HCT116 (cell line): ENCODE measurements around the gene PIM3. TPM values are rescaled to one million over a fixed set of nuclear protein-coding genes. Genes with fewer than 3 reads are reported as not detected.

Source experiments
- ATAC-seq: fragments of 200-7000 bp; cut with Tn5 transposase; 2 replicates; pipeline ENCODE4 v1.9.1; 2020; ENCODE audit warnings: mild to moderate bottlenecking, moderate library complexity
- BruUV-seq: library from RNA; stranded (reverse); fragments of 400-500 nt; replicated peaks from 2 replicates; lab custom pipeline; 2021; lab: Mats Ljungman, UMichigan
- CTCF ChIA-PET: fragments of 300-600 bp; sonication (Branson Sonifier 250); formaldehyde crosslinking; loops from one replicate; lab custom pipeline; 2021; ENCODE audit warnings: antibody characterized with exemption; lab: Charles Lee
- POLR2A ChIA-PET: fragments of 300-600, 350-600 bp; sonication (Branson Sonifier 250); formaldehyde crosslinking; loops from one replicate; lab custom pipeline; 2021; ENCODE audit warnings: antibody characterized with exemption; lab: Charles Lee
- RAD21 ChIA-PET, 2 experiments: fragments of 300-600 bp; sonication (Branson Sonifier 250); formaldehyde crosslinking; loops; one replicate each; lab custom pipeline; 2023; ENCODE audit warnings: low total read pairs in 2 of 2; ENCODE audit not compliant: uncharacterized antibody in 2 of 2, unreplicated experiment in 2 of 2, low non-redundant PET in 1 of 2; lab: Charles Lee
- DNase-seq: peaks from one replicate; pipeline ENCODE4 v3.0.0-alpha.2; 2010; ENCODE audit warnings: low read depth, low spot score
- H2AFZ ChIP-seq: fragments of 200-600 bp; shearing (Covaris generic), sonication (generic); 2 replicates; pipeline ENCODE4 v1.6.1; 2017; ENCODE audit warnings: low read depth, mixed run types, mixed read lengths, antibody characterized with exemption, low read length; ENCODE audit not compliant: poor library complexity, severe bottlenecking
- H3K27ac ChIP-seq: 2 replicates; pipeline ENCODE4 v1.5.1; 2012; ENCODE audit warnings: low read depth, low read length
- H3K27me3 ChIP-seq: fragments of 200-600 bp; sonication (generic); 2 replicates; pipeline ENCODE4 v1.6.1; 2016; ENCODE audit warnings: mixed run types, low read length, mixed read lengths; ENCODE audit not compliant: insufficient read depth
- H3K36me3 ChIP-seq, 2 experiments: fragments of 200-500 bp in 1 of 2; fragments of 200-600 bp in 1 of 2; sonication (Bioruptor generic) in 1 of 2; sonication (generic) in 1 of 2; 2 replicates each; pipeline versions ENCODE4 v1.5.1 to v1.6.1; 2014 to 2016; ENCODE audit warnings: low read length in 2 of 2, inconsistent platforms in 1 of 2, mixed read lengths in 1 of 2, mixed run types in 1 of 2; ENCODE audit not compliant: insufficient read depth in 2 of 2, control insufficient read depth in 1 of 2
- H3K4me1 ChIP-seq, 2 experiments: fragments of 200-600 bp in 1 of 2; sonication (generic) in 1 of 2; 2 replicates each; pipeline versions ENCODE4 v1.5.1 to v1.6.1; 2012 to 2017; ENCODE audit warnings: low read length in 2 of 2, inconsistent platforms in 1 of 2, mild to moderate bottlenecking in 1 of 2, mixed read lengths in 1 of 2, mixed run types in 1 of 2, moderate library complexity in 1 of 2; ENCODE audit not compliant: insufficient read depth in 2 of 2, control insufficient read depth in 1 of 2
- H3K4me2 ChIP-seq: fragments of 200-600 bp; sonication (generic); 2 replicates; pipeline ENCODE4 v1.6.1; 2017; ENCODE audit warnings: mixed run types, low read length, mixed read lengths
- H3K4me3 ChIP-seq, 2 experiments: fragments of 200-600 bp in 1 of 2; sonication (generic) in 1 of 2; replicated peaks in 1 of 2; 2 replicates each; pipeline ENCODE4 v1.5.1; 2011 to 2016; ENCODE audit warnings: low read length in 2 of 2, control low read depth in 1 of 2, low read depth in 1 of 2, mild to moderate bottlenecking in 1 of 2, mixed read lengths in 1 of 2, mixed run types in 1 of 2
- H3K79me2 ChIP-seq: fragments of 200-600 bp; sonication (generic); 2 replicates; pipeline ENCODE4 v1.6.1; 2017; ENCODE audit warnings: mild to moderate bottlenecking, mixed run types, low read length, moderate library complexity, mixed read lengths; ENCODE audit not compliant: insufficient read depth
- H3K9ac ChIP-seq: fragments of 200-600 bp; sonication (generic); 2 replicates; pipeline ENCODE4 v1.6.1; 2016; ENCODE audit warnings: low read length, mixed read lengths
- H3K9me2 ChIP-seq: fragments of 200-600 bp; sonication (generic), shearing (Covaris generic); 2 replicates; pipeline ENCODE4 v1.6.1; 2017; ENCODE audit warnings: mixed run types, mild to moderate bottlenecking, moderate library complexity; ENCODE audit not compliant: insufficient read depth
- H3K9me3 ChIP-seq, 2 experiments: fragments of 200-500 bp in 1 of 2; fragments of 200-600 bp in 1 of 2; sonication (Bioruptor generic) in 1 of 2; sonication (generic) in 1 of 2; 2 replicates each; pipeline ENCODE4 v1.6.1; 2014 to 2017; ENCODE audit warnings: low read length in 2 of 2, mixed read lengths in 2 of 2, inconsistent platforms in 1 of 2, low read depth in 1 of 2, mild to moderate bottlenecking in 1 of 2, mixed run types in 1 of 2, moderate library complexity in 1 of 2; ENCODE audit not compliant: control insufficient read depth in 1 of 2, insufficient read depth in 1 of 2
- H4K20me1 ChIP-seq: fragments of 200-600 bp; sonication (generic), shearing (Covaris generic); 2 replicates; pipeline ENCODE4 v1.6.1; 2017; ENCODE audit warnings: mixed run types, mild to moderate bottlenecking, moderate library complexity; ENCODE audit not compliant: insufficient read depth
- CBX3 ChIP-seq: IDR thresholded peaks from 2 replicates; pipeline ENCODE4 v1.6.1; 2012; ENCODE audit warnings: low read depth
- CEBPB ChIP-seq: IDR thresholded peaks from 2 replicates; pipeline ENCODE4 v1.6.1; 2012; ENCODE audit warnings: low read depth
- EGR1 ChIP-seq: IDR thresholded peaks from 2 replicates; pipeline ENCODE4 v1.6.1; 2012; ENCODE audit warnings: low read depth
- ELF1 ChIP-seq: IDR thresholded peaks from 2 replicates; pipeline ENCODE4 v1.6.1; 2012; ENCODE audit warnings: low read depth, borderline replicate concordance
- EZH2 ChIP-seq: fragments of 200-600 bp; sonication (generic); IDR thresholded peaks from 2 replicates; pipeline ENCODE4 v1.6.1; 2017; ENCODE audit warnings: antibody characterized with exemption, mixed run types
- FOSL1 ChIP-seq: IDR thresholded peaks from 2 replicates; pipeline ENCODE4 v1.6.1; 2012; ENCODE audit warnings: low read depth
- POLR2AphosphoS5 ChIP-seq: IDR thresholded peaks from 2 replicates; pipeline ENCODE4 v1.6.1; 2011; ENCODE audit warnings: mild to moderate bottlenecking, low read depth, low read length, moderate library complexity
- SIN3A ChIP-seq: IDR thresholded peaks from 2 replicates; pipeline ENCODE4 v1.6.1; 2012; ENCODE audit warnings: low read depth
- SP1 ChIP-seq: IDR thresholded peaks from 2 replicates; pipeline ENCODE4 v1.6.1; 2012; ENCODE audit warnings: low read depth
- SRF ChIP-seq: IDR thresholded peaks from 2 replicates; pipeline ENCODE4 v1.6.1; 2012; ENCODE audit warnings: low read depth
- TCF7L2 ChIP-seq: IDR thresholded peaks from 2 replicates; pipeline ENCODE4 v1.7.0; 2011; ENCODE audit warnings: borderline replicate concordance, inconsistent platforms; ENCODE audit not compliant: insufficient read depth, insufficient read length; ENCODE audit errors: extremely low read depth
- ZFX ChIP-seq: fragments of 450-650 bp; IDR thresholded peaks from 2 replicates; pipeline ENCODE4 v1.6.1; 2017
- ZNF274 ChIP-seq: fragments of 200-500 bp; sonication (Bioruptor generic); IDR thresholded peaks from 2 replicates; pipeline ENCODE4 v1.6.1; 2014; ENCODE audit warnings: mild to moderate bottlenecking, low read depth, low read length, inconsistent platforms
- intact Hi-C: fragments of 100-400 bp; cut with micrococcal nuclease; formaldehyde crosslinking; loops from 2 replicates; pipeline ENCODE4 v1.10.0; 2022
- total RNA-seq: library from RNA; stranded (reverse); gene quantifications from one replicate; pipeline ENCODE4 v1.2.1, GENCODE V29; 2021; ENCODE audit not compliant: unreplicated experiment
- TF ChIP-seq, protein P1 (sequence below): IDR thresholded peaks from 2 replicates; pipeline ENCODE4 v1.6.1; 2012; ENCODE audit warnings: low read depth
- TF ChIP-seq, protein P2 (sequence below): IDR thresholded peaks from 2 replicates; pipeline ENCODE4 v1.6.1; 2012
- TF ChIP-seq, protein P3 (sequence below), 3 experiments: fragments of 200-600 bp in 1 of 3; sonication (generic) in 1 of 3; IDR thresholded peaks in 2 of 3; conservative IDR thresholded peaks in 1 of 3; 2 replicates each; pipeline ENCODE4 v1.5.1; 2012 to 2017; ENCODE audit warnings: low read depth in 2 of 3, low read length in 2 of 3, antibody characterized with exemption in 1 of 3, borderline replicate concordance in 1 of 3, control low read depth in 1 of 3, mild to moderate bottlenecking in 1 of 3, mixed read lengths in 1 of 3, mixed run types in 1 of 3, moderate library complexity in 1 of 3; ENCODE audit not compliant: insufficient read depth in 1 of 3

The PIM3 gene
- total RNA-seq, 1 experiment from 2014 or later, result 116 TPM

DNA sequence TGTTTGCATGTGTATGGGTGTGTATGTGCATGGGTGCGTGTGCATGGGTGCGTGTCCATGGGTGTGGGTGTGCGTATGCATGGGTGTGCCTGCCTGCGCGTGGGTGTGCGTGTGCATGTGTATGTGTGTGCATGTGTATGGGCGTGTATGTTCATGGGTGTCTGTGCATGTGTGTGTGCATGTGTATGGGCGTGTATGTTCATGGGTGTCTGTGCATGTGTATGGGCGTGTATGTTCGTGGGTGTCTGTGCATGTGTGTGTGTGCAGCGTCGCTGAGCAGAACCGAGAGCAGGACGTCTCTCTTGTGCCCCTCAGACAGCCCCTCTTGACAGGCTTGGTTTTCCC, 38.1 kb downstream of the PIM3 start:
- Histone ChIP-seq H3K36me3 (no peaks in the 10 kb centered on the region), H3K4me1 (peaks cover 0 to 7% of the 10 kb centered on the region in 2 experiments; a peak in 1 of 4 replicates), H3K27ac (no peak overlapping the region), H3K9me2 (no peaks in the 10 kb centered on the region), H4K20me1 (no peaks in the 10 kb centered on the region), H2AFZ (no peak overlapping the region), H3K9ac (no peak overlapping the region), H3K4me2 (no peak overlapping the region), H3K79me2 (no peaks in the 10 kb centered on the region), H3K27me3 (no peaks in the 10 kb centered on the region), H3K4me3 (no peak overlapping the region), H3K9me3 (no peaks in the 10 kb centered on the region)
- POLR2A ChIA-PET, result no interaction called here
- intact Hi-C loops, result no loop called here
- DNase-seq, result no peak
- CTCF ChIA-PET, result no interaction called here
- TF ChIP-seq ZNF274, result no peak
- TF ChIP-seq POLR2AphosphoS5, result no peak
- no peak for TF ChIP-seq CEBPB
- TF ChIP-seq, protein P1, sequence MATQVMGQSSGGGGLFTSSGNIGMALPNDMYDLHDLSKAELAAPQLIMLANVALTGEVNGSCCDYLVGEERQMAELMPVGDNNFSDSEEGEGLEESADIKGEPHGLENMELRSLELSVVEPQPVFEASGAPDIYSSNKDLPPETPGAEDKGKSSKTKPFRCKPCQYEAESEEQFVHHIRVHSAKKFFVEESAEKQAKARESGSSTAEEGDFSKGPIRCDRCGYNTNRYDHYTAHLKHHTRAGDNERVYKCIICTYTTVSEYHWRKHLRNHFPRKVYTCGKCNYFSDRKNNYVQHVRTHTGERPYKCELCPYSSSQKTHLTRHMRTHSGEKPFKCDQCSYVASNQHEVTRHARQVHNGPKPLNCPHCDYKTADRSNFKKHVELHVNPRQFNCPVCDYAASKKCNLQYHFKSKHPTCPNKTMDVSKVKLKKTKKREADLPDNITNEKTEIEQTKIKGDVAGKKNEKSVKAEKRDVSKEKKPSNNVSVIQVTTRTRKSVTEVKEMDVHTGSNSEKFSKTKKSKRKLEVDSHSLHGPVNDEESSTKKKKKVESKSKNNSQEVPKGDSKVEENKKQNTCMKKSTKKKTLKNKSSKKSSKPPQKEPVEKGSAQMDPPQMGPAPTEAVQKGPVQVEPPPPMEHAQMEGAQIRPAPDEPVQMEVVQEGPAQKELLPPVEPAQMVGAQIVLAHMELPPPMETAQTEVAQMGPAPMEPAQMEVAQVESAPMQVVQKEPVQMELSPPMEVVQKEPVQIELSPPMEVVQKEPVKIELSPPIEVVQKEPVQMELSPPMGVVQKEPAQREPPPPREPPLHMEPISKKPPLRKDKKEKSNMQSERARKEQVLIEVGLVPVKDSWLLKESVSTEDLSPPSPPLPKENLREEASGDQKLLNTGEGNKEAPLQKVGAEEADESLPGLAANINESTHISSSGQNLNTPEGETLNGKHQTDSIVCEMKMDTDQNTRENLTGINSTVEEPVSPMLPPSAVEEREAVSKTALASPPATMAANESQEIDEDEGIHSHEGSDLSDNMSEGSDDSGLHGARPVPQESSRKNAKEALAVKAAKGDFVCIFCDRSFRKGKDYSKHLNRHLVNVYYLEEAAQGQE, result no peak
- TF ChIP-seq SRF, result no peak
- no peak for TF ChIP-seq EZH2
- no peak for TF ChIP-seq SIN3A
- no peak for TF ChIP-seq CBX3
- TF ChIP-seq ZFX, result no peak
- TF ChIP-seq, protein P2, sequence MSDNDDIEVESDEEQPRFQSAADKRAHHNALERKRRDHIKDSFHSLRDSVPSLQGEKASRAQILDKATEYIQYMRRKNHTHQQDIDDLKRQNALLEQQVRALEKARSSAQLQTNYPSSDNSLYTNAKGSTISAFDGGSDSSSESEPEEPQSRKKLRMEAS, result no peak
- TF ChIP-seq TCF7L2, result no peak
- TF ChIP-seq ELF1, result no peak
- TF ChIP-seq FOSL1, result no peak
- TF ChIP-seq, protein P3, sequence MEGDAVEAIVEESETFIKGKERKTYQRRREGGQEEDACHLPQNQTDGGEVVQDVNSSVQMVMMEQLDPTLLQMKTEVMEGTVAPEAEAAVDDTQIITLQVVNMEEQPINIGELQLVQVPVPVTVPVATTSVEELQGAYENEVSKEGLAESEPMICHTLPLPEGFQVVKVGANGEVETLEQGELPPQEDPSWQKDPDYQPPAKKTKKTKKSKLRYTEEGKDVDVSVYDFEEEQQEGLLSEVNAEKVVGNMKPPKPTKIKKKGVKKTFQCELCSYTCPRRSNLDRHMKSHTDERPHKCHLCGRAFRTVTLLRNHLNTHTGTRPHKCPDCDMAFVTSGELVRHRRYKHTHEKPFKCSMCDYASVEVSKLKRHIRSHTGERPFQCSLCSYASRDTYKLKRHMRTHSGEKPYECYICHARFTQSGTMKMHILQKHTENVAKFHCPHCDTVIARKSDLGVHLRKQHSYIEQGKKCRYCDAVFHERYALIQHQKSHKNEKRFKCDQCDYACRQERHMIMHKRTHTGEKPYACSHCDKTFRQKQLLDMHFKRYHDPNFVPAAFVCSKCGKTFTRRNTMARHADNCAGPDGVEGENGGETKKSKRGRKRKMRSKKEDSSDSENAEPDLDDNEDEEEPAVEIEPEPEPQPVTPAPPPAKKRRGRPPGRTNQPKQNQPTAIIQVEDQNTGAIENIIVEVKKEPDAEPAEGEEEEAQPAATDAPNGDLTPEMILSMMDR (IDR thresholded peaks at IDR 0.05 in 2 of 3, conservative IDR thresholded peaks at IDR 0.05 in 1 of 3; ENCODE audit: borderline replicate concordance in 1 of 3, insufficient read depth in 1 of 3, low read depth in 2 of 3, low read length in 2 of 3), result no peak
- no peak for TF ChIP-seq SP1
- TF ChIP-seq EGR1, result no peak
- RAD21 ChIA-PET, result no interaction called here
- no peak for ATAC-seq
- no TSS peak for BruUV-seq
